ACHN (cell line): ENCODE data around the gene SUGCT.
"Not testable (repeated sequence)": the region's sequence is repeated elsewhere in the genome, so short reads cannot be mapped to it uniquely, and the experiment has no call there.

Source experiments
- DNase-seq: peaks from one replicate; pipeline ENCODE4 v3.0.0-alpha.2; 2015
- in situ Hi-C: cut with HindIII; loops from 2 replicates; pipeline ENCODE4 v1.10.0; 2017; ENCODE audit warnings: low sequenced_read_pairs, low pct_ligation_motif_present, low pct_unique_long_range_greater_than_20kb

The SUGCT gene

DNA sequence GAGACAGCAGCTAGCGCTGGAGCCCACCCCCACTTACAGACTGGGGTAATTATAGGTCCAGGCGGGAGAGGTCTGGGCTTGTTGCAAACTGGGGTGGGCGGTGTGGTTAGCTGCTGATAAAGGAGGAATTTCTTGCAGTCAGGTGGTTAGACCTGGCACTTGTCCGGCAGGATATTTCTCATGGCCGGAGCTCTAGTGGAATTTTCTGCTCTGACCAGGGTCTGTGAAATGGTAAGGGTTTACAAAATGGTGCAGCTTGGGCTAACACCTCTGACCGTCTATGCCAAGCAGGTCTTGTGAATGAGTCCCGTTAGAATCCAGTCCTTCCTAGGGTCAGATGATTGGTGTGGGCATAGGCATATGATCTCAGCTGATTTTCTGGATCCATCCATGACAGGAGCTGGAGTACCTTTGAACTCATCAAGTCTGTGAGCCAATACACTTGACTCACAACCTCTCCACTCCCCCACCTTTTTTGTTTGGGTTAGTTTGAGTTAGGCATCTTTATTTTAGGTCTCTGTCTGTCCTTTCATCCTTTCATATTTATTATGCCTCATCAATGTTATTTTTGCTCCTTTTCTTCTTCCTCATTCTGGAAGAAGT, 213.4 kb downstream of the SUGCT start:
- in situ Hi-C loops: no loop called here
- no peak for DNase-seq

DNA sequence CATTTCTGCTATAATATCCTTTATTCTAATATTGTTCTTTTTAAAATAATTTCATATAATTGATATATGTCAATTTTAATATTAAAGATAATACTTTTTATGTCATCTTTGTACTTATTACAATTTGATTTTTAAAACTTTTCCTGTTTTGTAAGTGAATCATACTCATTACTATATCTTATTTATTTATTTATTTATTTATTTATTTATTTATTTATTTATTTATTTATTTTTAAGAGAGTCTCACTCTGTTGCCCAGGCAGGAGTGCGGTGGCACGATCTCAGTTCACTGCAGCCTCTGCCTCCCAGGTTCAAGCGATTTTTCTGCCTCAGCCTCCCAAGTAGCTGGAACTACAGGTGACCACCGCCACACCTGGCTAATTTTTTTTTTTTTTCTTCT, 215.3 kb downstream of the SUGCT start:
- DNase-seq: no peak
- in situ Hi-C loops: no loop called here

DNA sequence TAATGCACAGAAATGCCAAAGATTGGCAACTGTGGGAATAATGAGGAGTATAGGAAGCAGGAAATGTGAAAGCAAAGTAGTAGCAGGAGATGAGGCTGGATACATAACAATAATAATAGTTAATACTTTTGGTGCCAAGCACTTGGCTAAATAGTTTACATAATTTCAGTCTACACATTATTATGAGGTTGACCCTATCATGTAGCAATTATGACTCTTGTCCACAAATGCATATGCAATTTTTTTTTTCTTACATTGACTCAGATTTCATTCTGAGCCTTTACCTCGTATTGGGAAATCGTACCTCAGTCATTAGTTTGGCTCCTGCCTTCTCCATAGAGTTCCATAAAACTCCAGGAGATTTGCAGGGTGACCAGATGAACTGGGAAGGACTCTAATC, 219.9 kb downstream of the SUGCT start:
- in situ Hi-C loops: no loop called here
- no peak for DNase-seq

DNA sequence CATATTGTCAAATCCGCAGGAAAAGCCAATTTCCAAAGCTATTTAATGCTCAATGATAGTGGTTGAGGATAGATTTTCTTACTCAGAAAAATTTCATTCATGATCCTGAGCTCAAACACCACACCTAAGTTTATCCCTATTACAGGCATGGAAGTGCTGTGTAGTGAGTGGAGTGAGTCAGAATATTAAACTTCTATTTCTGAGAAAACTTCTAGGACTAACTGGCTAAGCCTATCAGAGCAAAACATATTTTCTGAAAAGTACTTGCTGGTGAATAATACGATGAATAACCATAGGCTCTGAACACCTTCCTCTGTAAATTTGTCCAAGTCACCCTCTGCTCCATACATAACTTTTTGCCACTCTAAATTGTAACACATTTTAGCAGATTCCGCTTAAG, 221.5 kb downstream of the SUGCT start:
- in situ Hi-C loops: no loop called here
- DNase-seq: no peak

DNA sequence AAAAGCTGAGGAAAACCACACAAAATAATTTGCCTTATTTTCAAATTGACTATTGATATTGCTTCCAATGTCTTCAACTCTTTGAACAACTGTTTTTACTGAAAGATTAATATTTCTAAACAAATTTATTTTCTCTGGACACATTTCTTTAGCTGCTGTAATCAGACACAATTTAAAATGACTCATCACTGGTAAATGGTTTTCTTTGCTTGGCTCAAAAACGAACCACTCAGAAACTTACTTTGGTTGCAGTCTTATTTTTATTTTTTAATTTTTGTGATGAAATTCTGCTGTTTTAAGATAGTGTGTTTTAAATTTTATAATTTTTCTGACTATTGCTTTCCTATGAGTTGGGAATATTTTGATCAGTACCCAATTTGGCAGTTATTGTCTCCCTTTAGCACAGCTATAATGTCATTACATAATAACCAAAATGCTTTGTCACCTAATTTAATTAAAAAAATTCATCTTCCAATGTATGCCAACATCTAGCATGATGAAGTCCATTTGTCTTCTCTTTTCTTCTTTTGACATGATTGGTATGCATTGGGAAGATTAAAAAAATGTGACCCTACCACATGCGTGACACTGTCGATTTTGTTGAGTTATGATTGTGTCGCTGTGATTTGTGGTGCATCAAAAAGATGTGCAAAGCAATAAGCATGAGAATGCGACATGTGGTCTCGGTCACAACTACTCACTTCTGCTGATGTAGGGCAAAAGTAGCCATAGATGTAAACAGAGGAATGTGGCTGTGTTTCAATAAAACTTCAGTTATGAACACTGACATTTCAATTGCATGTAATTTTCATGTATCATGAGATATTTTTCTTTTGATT, 222.3 kb downstream of the SUGCT start:
- no peak for DNase-seq
- in situ Hi-C loops: no loop called here

DNA sequence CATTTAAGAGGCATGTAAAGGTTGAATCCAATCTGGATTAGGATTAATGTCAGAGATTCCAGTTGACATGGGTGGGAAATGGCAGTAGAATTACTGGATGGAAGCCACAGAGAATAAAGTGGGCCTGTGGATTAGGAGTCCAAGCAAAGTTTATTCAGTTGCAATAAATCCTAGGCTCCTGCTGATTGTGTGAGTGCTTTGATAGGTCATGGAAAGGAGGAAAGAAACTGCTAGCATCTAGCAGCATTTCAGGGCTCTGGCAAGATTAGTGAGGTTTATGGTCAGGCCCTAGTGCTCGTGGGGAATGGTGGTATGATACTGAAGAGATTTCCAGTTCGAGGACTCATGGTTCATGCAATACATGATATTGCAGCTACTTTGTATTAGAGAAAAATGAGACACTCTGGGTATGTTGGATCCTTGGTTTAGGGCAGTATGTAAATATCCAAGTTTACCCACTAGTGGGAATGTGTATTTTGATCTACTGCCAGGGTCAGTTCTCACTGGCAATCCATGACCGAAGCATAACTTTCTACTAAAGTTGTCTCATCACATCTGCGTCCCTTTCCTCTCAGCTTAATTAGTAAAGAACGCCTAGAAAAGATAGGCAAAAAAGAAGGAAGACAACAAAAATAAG, 235.0 kb downstream of the SUGCT start:
- no peak for DNase-seq
- in situ Hi-C loops: no loop called here

DNA sequence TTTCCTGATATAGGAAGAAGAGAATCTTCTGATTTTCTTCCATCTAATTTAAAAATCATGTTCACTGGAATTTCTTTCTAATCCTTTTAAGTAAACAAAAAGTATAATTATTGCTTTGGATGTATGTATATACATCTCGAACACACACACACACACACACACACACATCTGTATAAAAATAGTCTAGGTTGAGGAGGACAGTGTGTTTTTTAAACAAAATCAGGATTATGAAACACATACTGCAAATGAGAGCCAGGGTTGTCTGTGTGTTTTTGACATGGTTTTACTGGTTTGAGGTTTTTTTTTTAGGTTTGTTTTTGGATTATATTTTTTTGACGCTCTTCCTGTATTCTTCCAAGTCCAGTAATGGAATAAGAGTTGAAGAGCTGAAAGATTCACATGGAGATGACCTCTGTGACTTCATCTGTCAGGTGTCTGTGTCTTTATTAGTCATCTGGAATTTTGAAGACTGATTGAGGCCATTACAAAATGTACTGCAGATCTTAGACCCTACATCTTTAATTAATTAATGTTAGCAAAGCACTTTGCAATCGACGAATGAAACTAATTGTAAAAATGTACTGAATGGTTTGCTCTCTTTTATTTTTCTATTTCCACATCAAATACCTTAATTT, 237.1 kb downstream of the SUGCT start:
- DNase-seq: peak; percentile 15
- in situ Hi-C loops: no loop called here

DNA sequence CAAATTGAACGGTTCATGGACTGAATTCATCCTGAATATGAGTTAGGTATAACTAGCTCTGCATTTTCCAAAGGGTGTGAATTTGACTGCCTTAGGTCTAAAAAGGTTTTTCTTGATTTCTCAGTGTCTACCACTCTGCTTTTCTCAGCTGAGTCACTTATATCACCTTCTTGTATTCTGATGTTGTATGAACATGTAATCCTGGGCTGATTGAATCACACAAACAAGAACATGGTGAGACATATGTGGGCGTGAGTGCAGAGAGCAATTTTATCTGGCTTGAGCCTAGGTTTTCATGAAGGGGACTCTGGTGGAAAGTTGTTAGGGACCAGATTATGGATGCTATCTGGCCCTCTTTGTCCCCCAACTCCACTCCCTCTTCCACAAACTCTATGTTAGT, 239.8 kb downstream of the SUGCT start:
- in situ Hi-C loops: no loop called here
- DNase-seq: no peak

DNA sequence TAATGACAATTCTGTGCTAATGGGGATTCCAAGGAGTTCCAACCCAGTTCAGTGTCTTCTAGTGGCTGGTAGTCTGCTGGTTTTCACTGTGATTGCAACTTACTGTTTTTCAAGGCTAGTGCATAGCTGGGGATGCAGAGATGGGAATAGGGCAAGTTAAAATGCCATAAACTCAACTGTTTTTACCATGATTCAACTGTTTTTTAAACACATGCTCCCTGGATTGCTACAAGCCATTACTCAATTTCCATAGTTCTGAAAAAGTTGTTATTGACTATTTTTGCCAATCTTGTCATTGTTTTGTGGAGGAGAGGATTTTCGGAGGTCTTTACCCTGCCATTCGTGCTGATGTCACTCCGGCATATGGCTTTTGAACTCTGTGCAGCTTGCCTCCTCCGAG, 245.3 kb downstream of the SUGCT start:
- in situ Hi-C loops: no loop called here
- no peak for DNase-seq

DNA sequence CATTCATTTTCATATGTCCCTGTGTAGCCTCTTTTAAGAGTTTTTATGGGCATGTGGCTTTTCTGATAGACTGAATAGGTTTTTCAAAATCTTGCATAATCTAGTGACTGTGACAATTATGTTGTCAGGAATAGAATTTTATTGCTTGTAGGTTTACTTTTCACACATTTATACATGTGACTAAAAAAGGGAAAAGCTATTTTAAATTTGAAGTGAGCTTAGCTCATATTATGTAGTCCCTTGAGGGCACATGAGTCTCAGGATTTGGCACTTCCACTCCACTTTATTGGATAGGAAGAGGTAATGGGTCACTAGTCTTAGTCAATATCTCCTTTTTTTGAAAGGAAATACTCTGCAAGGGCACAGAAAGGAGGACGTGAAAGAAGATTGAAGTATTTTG, 247.3 kb downstream of the SUGCT start:
- in situ Hi-C loops: no loop called here
- no peak for DNase-seq

DNA sequence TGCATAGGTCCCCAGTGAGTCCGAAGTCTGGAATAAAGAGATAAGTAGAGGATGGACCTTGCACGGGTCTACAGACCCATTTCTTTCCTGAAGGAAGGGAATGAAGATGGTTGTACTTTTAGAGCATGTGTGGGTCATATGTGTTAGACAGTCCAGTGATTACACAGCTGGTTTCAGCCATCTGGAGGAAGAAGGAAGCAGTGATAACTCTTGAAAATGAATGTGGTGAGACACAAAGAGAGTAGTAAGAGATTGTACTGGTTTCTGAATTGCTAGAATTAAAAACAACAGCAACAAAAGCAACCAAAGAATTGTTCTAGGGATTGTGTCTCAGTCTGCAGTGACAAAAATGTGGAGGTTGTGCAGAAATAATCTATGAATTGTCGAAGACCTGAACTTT, 258.9 kb downstream of the SUGCT start:
- DNase-seq: no peak
- in situ Hi-C loops: no loop called here

DNA sequence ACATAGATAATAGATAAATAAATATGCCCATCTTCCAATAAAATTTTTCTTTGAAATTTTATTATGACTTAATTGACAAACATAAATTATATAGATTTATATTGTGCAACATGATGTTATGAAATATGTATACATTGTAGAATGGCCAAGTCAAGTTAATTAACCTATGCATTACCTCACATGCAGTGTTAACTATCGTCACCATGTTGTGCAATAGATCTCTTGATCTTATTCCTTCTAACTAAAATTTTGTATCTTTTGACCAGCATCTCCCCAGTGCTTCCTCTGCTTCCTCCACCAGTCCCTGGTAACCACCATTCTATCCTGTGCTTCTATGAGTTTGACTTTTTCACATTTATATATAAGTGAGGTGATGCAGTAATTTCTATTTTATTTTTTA, 259.6 kb downstream of the SUGCT start:
- DNase-seq: no peak
- in situ Hi-C loops: no loop called here

DNA sequence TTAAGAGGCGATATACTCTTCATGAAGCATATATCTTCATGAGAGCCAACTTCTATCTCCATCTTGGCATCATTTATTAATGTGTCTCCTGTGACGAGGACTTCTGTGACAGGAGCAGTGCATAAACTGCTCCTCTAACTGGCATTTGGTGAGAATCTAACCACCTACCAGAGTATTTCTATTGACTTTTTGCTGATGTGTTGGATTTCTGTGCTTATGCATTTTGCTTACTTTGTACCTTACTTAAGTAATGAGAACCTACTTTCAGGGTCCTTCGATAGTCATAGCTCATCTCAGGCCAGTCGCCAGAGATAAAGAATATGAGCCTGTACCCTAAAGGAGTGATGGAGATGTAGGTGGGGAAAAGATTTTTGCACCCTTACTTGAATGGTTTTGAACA, 265.7 kb downstream of the SUGCT start:
- in situ Hi-C loops: no loop called here

DNA sequence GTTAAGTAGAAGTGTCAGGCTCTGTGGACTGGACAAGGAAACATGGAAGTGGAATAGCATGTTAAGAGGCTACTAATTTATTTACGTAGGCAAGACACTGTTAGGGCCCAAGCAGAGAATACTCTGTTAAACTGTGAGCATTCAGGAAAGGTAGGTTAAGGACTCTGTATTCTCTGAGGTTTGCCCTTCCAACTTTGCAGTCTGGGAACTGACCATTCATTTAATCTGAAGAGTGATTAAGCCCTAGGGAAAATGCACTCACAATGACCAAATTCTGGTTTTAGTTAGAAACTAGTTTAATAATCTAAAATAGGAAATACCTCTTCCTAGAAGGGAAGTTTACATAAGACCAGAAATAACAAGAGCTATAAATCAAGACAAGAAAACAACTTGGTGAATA, 266.6 kb downstream of the SUGCT start:
- in situ Hi-C loops: no loop called here
- DNase-seq: no peak

More for the DNA sequence above, 265.7 kb downstream of the SUGCT start:
- DNase-seq: no peak

DNA sequence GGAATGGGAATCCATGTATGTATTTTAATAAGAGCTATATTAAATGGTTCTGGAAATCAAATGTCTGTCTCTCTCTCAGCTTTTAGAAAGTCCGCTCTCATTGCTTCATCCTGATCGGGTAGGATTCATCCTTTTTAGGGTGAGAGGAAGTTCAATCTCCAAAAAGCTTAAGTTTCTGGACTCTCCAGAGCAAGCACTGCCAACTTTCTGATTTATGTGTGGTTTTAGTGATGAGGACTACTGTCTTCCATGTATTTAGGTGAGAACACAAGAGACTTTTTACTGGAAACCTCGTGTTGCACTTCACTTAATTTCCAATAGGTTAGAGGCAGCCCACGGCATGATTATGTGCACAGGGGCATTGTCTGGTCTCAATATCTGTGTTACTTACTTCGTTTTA, 267.9 kb downstream of the SUGCT start:
- in situ Hi-C loops: no loop called here
- DNase-seq: no peak

DNA sequence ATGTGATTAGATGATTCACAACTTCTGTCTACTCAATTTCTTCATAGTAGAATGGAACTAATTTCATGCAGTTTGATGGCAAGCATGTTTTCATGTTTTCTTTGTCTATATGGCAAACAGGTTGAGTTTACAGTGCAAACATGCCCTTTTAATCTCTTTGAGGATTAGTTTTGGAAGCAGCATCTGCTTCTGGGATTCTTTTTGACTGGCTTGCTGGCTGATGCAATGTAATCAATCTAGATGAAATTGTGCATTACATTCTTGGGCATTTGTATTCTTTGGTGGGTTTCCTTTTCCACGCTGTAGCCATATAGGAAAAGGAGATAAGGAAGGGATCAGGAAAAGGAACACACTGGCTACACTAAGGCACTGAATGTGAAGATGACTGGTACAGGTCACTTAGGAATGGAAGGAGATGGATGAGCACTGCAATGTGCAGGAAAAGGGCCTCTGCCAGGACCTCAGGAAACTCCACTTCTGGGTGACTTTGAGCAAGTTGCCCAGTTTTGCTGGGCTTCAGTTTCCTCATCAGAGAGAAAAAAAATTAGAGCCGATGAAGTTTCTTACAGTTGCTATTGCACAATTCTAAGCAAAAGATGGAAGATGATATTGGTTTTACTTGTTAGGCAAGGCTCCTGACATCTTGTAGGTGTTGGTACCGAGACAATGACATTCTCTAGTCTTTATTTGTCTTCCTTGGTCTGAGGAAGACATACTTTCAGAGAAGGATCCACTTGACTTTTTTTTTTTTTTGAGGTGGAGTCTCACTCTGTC, 269.1 kb downstream of the SUGCT start:
- in situ Hi-C loops: no loop called here
- no peak for DNase-seq

DNA sequence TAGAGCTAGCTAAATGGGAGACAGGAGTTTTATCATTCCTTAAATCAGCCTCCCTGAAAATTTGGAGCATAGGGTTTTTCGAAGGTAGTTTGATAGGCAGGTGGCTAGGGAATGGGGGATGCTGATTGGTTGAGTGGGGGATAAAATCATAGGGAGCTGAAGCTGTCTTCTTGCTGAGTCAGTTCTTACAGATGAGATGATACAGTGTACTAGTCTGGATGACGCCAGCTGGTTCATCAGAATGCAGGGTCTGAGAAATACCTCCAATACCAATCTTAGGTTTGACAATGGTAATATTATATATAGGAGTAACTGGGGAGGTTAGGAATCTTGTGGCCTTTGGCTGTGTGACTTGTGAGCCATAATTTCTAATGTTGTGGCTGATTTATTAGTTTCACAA, 271.2 kb downstream of the SUGCT start:
- in situ Hi-C loops: no loop called here
- DNase-seq: no peak

DNA sequence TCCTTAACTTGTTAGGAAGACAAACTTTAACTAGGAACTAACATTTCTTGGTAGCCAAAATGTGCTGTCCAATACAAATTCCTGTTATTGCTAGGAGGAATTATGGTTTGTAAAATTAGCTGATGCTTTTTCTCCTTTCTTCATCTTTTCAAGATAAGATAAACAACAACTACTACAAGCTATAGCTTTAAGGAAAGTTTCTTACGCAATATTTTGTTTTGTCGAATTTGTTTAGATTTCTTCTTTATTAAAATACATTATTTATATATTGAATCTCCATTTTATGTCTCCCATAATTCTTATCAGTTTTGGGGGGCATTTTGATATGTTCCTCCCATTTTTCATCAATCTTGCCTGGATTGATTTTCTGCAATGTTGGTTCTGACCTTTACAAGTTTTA, 277.5 kb downstream of the SUGCT start:
- in situ Hi-C loops: no loop called here
- DNase-seq: no peak

DNA sequence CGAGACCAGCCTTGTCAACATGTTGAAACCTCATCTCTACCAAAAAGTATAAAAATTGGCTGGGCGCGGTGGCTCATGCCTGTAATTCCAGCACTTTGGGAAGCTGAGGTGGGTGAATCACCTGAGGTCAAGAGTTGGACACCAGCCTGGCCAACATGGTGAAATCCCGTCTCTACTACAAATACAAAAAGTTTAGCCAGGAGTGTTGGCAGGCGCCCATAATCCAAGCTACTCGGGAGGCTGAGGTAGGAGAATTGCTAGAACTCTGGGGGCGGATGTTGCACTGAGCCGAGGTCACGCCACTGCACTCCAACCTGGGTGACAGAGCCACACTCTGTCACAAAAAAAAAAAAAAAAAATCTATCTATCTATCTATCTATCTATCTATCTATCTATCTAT, 279.9 kb downstream of the SUGCT start:
- in situ Hi-C loops, DNase-seq: not testable (repeated sequence)
